Measurements from ENCODE around the gene GPBP1.
A peak's percentile ranks its signal among the peaks of the same experiment; 100 is the strongest.

Gene GPBP1

DNA sequence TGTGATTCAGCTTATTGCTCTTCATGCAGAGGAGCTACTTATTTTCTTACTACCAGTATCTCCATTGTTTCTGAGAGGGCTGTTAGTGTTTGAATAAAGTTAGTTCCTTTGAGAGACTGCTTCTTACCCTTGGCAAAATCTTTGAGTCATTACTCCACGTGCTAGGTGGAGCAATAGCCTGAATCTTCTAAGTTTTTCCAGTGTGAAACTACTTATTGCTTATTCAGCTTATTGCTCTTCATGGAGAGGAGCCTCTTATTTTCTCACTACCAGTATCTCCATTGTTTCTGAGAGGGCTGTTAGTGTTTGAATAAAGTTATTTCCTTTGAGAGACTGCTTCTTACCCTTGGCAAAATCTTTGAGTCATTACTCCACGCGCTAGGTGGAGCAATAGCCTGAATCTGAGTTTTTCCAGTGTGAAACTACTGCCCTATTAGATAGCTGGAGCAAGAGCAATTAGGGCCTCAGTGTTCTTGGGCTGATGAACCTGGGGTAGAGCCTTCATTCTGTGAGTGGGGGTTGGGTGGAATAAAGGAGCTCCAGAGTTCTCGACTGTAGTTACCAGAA, 41.9 kb downstream of the GPBP1 start:
- Mint-ChIP-seq H3K27me3 (no peaks in the 10 kb centered on the region), H3K9me3 (ENCODE audit: low read depth) (no peaks in the 10 kb centered on the region), H3K4me1 (ENCODE audit: low read depth) (peaks cover 63% of the 10 kb centered on the region), H3K27ac (peak overlapping the region; percentile 79), H3K4me3 (no peak overlapping the region), H3K36me3 (no peaks in the 10 kb centered on the region)

DNA sequence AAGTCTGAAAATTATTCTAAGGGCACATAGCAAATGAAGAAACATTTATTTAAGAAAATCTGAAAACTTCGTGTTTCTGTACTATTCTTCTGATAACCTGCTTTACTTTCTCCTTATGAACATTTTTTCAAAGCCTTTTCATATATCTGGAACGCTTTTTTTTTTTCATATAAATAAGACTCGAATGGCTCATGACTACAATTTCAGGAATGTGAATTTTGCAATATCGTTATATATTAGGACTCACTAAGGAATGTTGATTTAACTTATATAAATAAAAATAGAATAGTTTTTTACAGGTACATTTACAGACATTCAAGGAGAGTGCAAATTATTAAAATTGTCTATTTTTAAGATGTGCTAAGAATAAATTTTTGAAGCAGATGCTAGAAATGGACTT, 42.9 kb downstream of the GPBP1 start:
- H3K4me1 Mint-ChIP-seq (ENCODE audit: low read depth), result peaks cover 63% of the 10 kb centered on the region
- H3K4me3 Mint-ChIP-seq, result no peak overlapping the region
- H3K27me3 Mint-ChIP-seq, result no peaks in the 10 kb centered on the region
- H3K36me3 Mint-ChIP-seq, result no peaks in the 10 kb centered on the region
- no peak overlapping the region for H3K27ac Mint-ChIP-seq
- H3K9me3 Mint-ChIP-seq (ENCODE audit: low read depth), result no peaks in the 10 kb centered on the region

DNA sequence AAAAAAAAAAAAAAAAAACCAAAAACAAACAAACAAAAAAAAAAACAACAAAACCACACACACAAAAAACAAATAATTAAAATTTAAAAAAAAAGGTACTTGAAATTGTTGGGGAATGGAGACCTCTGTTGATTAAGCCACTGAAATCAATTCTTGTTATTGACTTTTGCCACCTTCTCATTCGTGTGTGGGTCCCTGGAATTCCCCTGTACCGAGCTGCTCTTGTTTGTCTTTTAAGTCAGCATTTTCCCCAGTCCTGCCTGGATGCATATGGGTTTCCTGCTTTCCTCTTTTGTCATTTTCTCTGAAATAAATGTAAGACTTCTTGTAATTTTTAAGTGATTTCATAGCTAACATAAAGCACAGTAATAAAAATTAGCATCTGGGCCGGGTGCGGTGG, 45.5 kb downstream of the GPBP1 start:
- Mint-ChIP-seq H3K9me3 (ENCODE audit: low read depth) (no peaks in the 10 kb centered on the region), H3K4me1 (ENCODE audit: low read depth) (peaks cover 59% of the 10 kb centered on the region), H3K27me3 (no peaks in the 10 kb centered on the region), H3K4me3 (peak overlapping the region; percentile 46), H3K27ac (peak overlapping the region; percentile 86), H3K36me3 (no peaks in the 10 kb centered on the region)

DNA sequence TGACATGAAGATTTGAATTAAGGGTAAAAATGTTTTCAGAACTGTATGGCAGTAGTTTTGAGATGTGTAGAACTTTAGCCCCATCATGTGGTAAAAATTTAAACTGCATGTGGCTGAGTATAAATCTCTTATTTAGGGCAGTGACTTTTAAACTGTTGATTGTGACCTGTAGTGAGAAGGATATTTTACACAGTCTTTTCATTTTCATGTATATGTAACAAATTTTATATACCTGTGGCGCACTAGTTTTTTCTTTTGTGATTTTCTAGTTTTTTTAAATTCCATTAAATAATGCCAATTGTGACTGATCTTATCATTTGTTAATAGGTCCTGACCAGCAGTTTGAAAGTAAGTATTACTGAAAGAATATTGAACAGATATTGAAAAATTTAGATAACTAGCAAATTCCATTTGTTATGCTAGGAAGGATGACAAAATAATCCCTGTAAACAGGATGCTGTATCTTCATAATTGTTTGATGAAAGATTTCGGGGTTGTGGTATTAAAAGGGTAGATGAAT, 47.2 kb downstream of the GPBP1 start:
- H3K27ac Mint-ChIP-seq, result peak overlapping the region; percentile 75
- H3K9me3 Mint-ChIP-seq (ENCODE audit: low read depth), result no peaks in the 10 kb centered on the region
- peaks cover under 1% of the 10 kb centered on the region for H3K36me3 Mint-ChIP-seq
- H3K27me3 Mint-ChIP-seq, result no peaks in the 10 kb centered on the region
- no peak overlapping the region for H3K4me3 Mint-ChIP-seq
- H3K4me1 Mint-ChIP-seq (ENCODE audit: low read depth), result peaks cover 54% of the 10 kb centered on the region

DNA sequence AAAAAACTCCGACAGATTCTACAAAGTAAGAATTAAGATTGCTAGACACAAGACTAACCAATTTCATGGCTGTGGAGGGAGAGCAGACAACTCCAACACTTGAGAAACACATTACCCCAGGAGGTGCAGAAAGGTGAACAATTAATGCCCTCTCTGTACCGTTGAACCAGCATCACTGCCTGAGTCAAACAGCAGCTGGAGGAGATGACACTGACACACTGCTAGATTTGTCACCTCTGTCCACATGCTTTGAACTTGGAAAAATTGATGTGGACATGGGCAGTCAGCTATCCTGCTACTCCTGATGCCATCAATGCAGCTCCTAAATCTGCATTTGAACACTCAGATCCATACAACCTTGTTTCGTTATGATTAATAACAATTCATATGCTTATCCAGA, 51.7 kb downstream of the GPBP1 start:
- Mint-ChIP-seq H3K9me3 (ENCODE audit: low read depth) (no peaks in the 10 kb centered on the region), H3K27ac (no peak overlapping the region), H3K27me3 (no peaks in the 10 kb centered on the region), H3K4me1 (ENCODE audit: low read depth) (peaks cover 42% of the 10 kb centered on the region), H3K4me3 (no peak overlapping the region), H3K36me3 (peaks cover 4% of the 10 kb centered on the region)

DNA sequence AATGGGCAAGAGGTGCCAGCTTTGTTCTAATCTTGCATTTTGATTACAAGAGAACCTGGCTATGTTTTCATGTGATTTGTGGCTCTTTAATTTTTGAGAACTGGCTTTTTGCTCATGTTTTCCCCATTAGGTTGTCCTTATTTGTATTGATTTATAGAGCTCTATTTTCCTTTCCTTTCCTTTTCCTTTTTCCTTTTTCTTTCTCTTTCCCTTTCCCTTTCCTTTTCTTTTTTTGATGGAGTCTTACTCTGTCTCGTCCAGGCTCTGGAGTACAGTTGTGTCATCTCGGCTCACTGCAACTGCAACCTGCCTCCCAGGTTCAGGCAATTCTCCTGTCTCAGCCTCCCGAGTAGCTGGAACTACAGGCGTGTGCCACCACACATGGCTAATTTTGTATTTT, 55.5 kb downstream of the GPBP1 start:
- peaks cover 20% of the 10 kb centered on the region for H3K36me3 Mint-ChIP-seq
- no peak overlapping the region for H3K4me3 Mint-ChIP-seq
- no peak overlapping the region for H3K27ac Mint-ChIP-seq
- no peaks in the 10 kb centered on the region for H3K9me3 Mint-ChIP-seq (ENCODE audit: low read depth)
- H3K4me1 Mint-ChIP-seq (ENCODE audit: low read depth), result peaks cover 51% of the 10 kb centered on the region
- no peaks in the 10 kb centered on the region for H3K27me3 Mint-ChIP-seq

DNA sequence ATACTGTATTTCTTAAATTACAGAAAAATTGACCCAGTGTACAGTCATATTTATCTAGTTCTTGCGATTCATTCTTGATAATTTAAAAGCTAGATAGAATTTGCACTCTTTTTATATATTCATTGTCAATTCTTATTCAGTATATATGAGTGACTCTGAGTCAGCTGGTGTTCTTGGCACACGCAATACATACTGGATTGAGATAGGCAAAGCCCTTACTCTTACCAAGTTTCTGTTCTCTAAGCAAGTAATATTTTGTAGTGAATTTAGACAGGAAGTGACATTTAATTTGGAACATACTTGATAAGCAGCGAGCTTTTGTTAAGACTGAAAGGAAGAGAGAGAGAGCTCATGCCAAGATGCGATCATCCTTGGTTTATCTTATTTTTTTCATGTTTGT, 57.7 kb downstream of the GPBP1 start:
- Mint-ChIP-seq H3K9me3 (ENCODE audit: low read depth) (no peaks in the 10 kb centered on the region), H3K27ac (peak overlapping the region; percentile 69), H3K27me3 (no peaks in the 10 kb centered on the region), H3K4me1 (ENCODE audit: low read depth) (peaks cover 51% of the 10 kb centered on the region), H3K36me3 (peaks cover 18% of the 10 kb centered on the region), H3K4me3 (no peak overlapping the region)

DNA sequence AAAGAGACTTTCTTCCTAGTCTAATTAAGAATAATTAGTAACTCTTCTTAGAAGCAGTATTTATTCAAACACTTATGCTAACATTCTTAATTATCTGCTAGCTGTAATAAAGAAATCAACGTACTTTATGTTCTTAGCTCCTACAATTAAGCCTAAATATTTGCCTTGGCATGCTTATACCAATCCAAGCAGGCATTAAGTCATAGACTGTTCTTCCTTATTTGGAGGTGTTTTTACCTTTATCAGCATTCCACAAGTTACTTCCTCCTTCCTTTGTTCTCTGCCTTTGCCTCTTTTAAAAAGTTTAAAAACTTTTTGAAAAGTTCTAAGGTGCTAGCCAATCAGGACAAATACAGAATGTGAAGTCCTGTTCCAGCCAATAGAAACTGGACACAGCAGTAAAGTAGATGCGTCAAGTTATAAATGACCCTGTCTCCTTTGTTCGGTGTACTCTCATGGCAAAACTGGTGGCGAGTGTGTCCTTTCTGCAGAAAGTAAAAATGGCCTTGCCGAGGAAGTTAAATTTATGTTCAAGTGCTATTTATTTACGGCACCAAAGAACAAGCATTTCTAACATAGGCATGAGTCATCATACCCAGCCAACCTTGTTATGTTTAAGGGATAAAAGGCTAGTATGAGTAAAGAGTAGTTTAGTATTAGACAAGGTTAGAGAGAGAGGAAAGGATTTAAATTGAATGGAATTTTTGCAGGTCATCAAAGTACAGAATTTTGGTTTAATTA, 58.6 kb downstream of the GPBP1 start:
- peak overlapping the region; percentile 18 for H3K27ac Mint-ChIP-seq
- peaks cover 18% of the 10 kb centered on the region for H3K36me3 Mint-ChIP-seq
- peaks cover 55% of the 10 kb centered on the region for H3K4me1 Mint-ChIP-seq (ENCODE audit: low read depth)
- H3K9me3 Mint-ChIP-seq (ENCODE audit: low read depth), result no peaks in the 10 kb centered on the region
- H3K4me3 Mint-ChIP-seq, result no peak overlapping the region
- H3K27me3 Mint-ChIP-seq, result no peaks in the 10 kb centered on the region

DNA sequence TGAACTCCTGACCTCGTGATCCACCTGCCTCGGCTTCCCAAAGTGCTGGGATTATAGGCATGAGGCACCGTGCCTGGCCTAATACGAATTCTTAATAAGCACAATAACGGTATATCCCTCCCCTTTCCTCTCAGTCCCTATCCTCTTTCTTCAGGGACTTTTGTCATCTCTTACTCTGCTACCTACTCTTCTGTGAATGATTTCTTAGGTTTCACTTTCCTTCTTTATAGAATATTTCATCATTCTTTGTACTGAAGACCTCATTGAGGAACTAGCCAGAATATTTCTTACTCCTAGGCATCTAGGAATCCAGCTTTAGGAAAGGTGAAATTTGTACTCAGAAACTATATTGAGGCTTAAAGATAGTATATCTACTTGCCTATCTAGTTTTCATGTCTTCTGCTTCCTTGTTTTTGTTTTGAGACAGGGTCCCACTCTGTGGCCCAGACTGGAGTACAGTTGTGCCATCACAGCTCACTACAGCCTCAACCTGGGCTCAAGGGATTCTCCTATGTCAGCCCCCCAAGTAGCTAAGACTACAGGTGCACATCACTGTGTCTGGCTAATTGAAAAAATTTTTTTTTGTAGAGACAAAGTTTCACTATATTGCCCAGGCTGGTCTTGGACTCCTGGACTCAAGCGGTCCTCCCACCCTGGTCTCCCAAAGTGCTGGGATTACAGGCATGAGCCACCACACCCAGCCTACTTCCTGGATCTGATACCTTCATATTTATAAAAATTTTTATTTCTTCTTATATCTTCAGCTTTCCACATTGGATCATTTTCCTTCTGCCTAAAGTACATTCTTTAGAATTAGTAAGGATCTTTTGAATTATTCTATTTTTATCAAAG, 69.7 kb downstream of the GPBP1 start:
- Mint-ChIP-seq H3K36me3 (peaks cover 9% of the 10 kb centered on the region), H3K27me3 (no peaks in the 10 kb centered on the region), H3K4me1 (ENCODE audit: low read depth) (peaks cover 43% of the 10 kb centered on the region), H3K27ac (peak overlapping the region; percentile 88), H3K4me3 (no peak overlapping the region), H3K9me3 (ENCODE audit: low read depth) (no peaks in the 10 kb centered on the region)

DNA sequence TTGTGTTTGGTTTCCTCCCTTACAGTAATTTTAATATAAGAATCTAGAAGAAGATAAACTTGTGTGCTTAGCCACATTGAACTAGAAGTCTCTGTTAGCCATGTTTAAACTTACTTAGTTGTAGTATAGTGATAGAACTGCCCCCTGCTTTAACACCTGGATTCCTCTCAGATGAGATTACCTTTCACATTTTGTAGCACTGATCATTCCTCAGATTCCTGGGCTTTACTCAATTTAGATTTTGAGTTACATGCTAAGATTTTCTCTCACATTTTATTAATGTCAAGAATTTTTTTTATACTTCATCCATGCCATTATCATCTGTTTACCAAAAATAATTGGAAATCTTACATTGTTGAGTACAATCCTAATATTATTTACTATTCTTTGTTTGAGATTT, 70.5 kb downstream of the GPBP1 start:
- Mint-ChIP-seq H3K4me1 (ENCODE audit: low read depth) (peaks cover 43% of the 10 kb centered on the region), H3K36me3 (peaks cover 9% of the 10 kb centered on the region), H3K27ac (peak overlapping the region; percentile 80)

DNA sequence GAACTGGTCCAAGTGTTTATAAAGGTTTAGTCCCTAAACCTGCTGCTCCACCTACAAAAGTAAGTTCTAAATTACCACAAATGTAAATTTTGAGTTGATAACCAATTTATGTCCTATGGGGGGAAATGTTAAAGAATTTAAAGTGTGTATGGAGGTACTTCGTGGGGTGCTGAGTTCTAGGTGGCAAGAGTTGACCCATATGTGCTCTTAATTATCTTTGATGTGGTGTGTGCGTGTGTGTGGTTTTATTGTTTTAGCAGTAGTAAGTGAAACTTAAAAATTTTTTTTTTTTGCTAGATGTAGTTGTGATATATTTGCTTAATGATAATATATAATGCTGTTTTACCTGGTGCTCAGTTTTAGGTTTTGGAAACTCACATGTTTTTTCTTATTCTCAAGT, 72.6 kb downstream of the GPBP1 start:
- Mint-ChIP-seq H3K36me3 (peaks cover 14% of the 10 kb centered on the region), H3K4me1 (ENCODE audit: low read depth) (peaks cover 39% of the 10 kb centered on the region), H3K9me3 (ENCODE audit: low read depth) (no peaks in the 10 kb centered on the region), H3K4me3 (peak overlapping the region; percentile 6), H3K27me3 (no peaks in the 10 kb centered on the region), H3K27ac (peak overlapping the region; percentile 69)

More for the DNA sequence above, 70.5 kb downstream of the GPBP1 start:
- no peaks in the 10 kb centered on the region for H3K9me3 Mint-ChIP-seq (ENCODE audit: low read depth)
- no peaks in the 10 kb centered on the region for H3K27me3 Mint-ChIP-seq
- H3K4me3 Mint-ChIP-seq, result no peak overlapping the region

DNA sequence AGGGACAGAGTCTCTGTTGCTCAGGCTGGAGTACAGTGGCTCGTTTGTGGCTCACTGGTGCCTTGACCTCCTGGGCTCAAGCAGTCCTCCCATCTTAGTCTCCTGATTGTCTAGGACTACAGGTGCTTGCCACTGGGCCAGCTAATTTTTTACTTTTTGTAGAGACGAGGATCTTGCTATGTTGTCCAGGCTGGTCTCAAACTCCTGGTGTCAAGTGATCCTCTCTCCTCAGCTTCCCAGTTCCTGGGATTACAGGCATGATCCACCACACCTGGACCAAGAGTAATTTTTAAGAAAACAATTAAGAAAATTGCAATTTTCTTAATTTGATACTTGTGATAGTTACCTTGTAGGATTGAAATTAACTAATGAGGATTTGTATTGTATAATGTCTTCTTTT, 73.9 kb downstream of the GPBP1 start:
- Mint-ChIP-seq H3K4me3 (no peak overlapping the region), H3K4me1 (ENCODE audit: low read depth) (peaks cover 40% of the 10 kb centered on the region), H3K9me3 (ENCODE audit: low read depth) (no peaks in the 10 kb centered on the region), H3K27me3 (no peaks in the 10 kb centered on the region), H3K36me3 (peaks cover 19% of the 10 kb centered on the region), H3K27ac (peak overlapping the region; percentile 34)

DNA sequence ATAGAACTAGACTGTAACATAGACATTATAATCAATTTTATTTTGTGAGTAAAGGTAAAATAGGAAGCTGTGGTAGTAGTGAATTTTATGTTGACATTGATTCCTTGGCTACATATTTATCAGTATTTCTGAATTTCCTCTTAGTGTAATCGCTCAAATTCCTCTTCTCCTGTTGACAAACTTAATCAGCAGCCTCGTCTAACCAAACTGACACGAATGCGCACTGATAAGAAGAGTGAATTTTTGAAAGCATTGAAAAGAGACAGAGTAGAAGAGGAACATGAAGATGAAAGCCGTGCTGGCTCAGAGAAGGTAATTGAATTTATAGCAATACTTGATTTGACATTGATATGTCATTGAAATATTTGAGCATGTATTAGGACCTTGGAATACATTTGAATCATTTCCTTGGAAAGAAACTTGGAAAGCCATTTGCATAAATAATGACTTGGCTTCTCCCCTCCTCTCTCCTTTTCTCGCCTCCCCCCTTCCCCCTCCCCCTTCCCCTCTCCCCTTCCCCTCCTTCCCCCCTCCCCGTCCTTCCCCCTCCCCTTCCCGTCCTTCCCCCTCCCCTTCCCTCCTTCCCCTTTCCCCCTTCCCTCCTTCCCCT, 75.5 kb downstream of the GPBP1 start:
- H3K4me1 Mint-ChIP-seq (ENCODE audit: low read depth), result peaks cover 30% of the 10 kb centered on the region
- peaks cover 16% of the 10 kb centered on the region for H3K36me3 Mint-ChIP-seq
- H3K4me3 Mint-ChIP-seq, result no peak overlapping the region
- no peaks in the 10 kb centered on the region for H3K9me3 Mint-ChIP-seq (ENCODE audit: low read depth)
- H3K27me3 Mint-ChIP-seq, result no peaks in the 10 kb centered on the region
- H3K27ac Mint-ChIP-seq, result peak overlapping the region; percentile 10

DNA sequence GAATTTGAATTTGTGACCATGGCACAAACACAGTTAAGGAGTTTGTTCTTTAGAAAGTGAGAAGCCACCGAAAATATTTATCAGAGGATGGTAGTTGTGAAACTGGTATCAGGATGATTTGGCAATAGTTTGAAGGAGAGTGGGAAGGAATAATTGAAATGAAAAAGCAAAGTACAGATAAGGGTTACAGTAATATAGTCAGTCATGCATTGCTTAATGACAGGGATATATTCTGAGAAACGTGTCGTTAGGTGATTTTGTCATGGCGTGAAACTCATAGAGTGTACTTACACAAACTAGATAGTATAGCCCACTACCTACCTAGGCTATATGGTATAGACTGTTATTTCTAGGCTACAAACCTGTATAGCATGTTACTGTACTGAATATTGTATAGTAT, 84.2 kb downstream of the GPBP1 start:
- Mint-ChIP-seq H3K27me3 (no peaks in the 10 kb centered on the region), H3K4me3 (no peak overlapping the region), H3K36me3 (peaks cover 4% of the 10 kb centered on the region), H3K27ac (peak overlapping the region; percentile 48), H3K9me3 (ENCODE audit: low read depth) (no peaks in the 10 kb centered on the region), H3K4me1 (ENCODE audit: low read depth) (peaks cover 36% of the 10 kb centered on the region)

DNA sequence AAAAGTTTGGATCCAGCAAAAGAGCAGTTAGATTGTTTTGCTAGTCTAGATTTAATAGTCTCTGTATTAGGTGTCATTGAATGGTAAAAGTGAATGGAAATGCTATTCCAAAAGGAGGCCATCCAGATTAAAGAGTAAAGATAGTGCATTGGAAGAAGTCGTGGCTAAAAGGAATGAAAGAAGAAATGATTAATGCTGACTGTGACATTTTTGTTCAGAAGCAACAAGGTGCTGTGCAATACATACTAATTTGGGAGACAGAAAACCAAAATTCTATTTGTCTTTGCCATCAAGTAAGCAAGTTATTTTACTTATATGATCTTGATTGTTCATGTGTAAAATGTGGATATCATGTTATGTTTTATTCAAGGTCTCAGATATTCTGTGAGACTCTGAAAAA, 85.1 kb downstream of the GPBP1 start:
- H3K36me3 Mint-ChIP-seq, result peaks cover 4% of the 10 kb centered on the region
- H3K4me3 Mint-ChIP-seq, result no peak overlapping the region
- peak overlapping the region; percentile 48 for H3K27ac Mint-ChIP-seq
- H3K4me1 Mint-ChIP-seq (ENCODE audit: low read depth), result peaks cover 35% of the 10 kb centered on the region
- no peaks in the 10 kb centered on the region for H3K27me3 Mint-ChIP-seq
- no peaks in the 10 kb centered on the region for H3K9me3 Mint-ChIP-seq (ENCODE audit: low read depth)
